NCI-H2171 (cell line): Measurements from ENCODE around the gene MON1A.

Experiments used
- DNase-seq: peaks from one replicate; lab custom pipeline; 2025; lab: John Stamatoyannopoulos, UW

The MON1A gene

GRCh38 chr3:49889296-49889695, 40.3 kb downstream of the MON1A start:
- DNase-seq: no peak

GRCh38 chr3:49886922-49887265, 42.7 kb downstream of the MON1A start:
- DNase-seq: no peak

GRCh38 chr3:49883998-49884397, 45.6 kb downstream of the MON1A start:
- no peak for DNase-seq

GRCh38 chr3:49882166-49882565, 47.4 kb downstream of the MON1A start:
- DNase-seq: no peak

GRCh38 chr3:49880581-49881315, 48.9 kb downstream of the MON1A start:
- peak; percentile 43 for DNase-seq

- DNase-seq: no peak
These were observed 49.9 kb downstream of the MON1A start for GRCh38 chr3:49879721-49880120.

- DNase-seq: no peak
These were observed 50.9 kb downstream of the MON1A start for GRCh38 chr3:49878686-49879085.

GRCh38 chr3:49877716-49878115, 51.9 kb downstream of the MON1A start:
- DNase-seq: peak; percentile 37

GRCh38 chr3:49876567-49876966, 53.0 kb downstream of the MON1A start:
- no peak for DNase-seq

- no peak for DNase-seq
These were observed 56.0 kb downstream of the MON1A start for GRCh38 chr3:49873623-49874022.

GRCh38 chr3:49872801-49873281, 56.8 kb downstream of the MON1A start:
- DNase-seq: no peak

GRCh38 chr3:49871531-49872153, 58.0 kb downstream of the MON1A start:
- no peak for DNase-seq

GRCh38 chr3:49869525-49870126, 60.0 kb downstream of the MON1A start, which contains the start of gene CAMKV:
CAMKV (minus strand) TSS chr3:49869906; CDS start chr3:49862388, 7,518 bp downstream.
- DNase-seq: peak; percentile 53

GRCh38 chr3:49868862-49869466, 60.6 kb downstream of the MON1A start:
- DNase-seq: peak; percentile 16

- DNase-seq: no peak
These were observed 61.7 kb downstream of the MON1A start for GRCh38 chr3:49867871-49868321.

GRCh38 chr3:49867400-49867799, 62.2 kb downstream of the MON1A start:
- no peak for DNase-seq

GRCh38 chr3:49865198-49865784, 64.3 kb downstream of the MON1A start:
- DNase-seq: no peak

GRCh38 chr3:49864505-49864904, 65.1 kb downstream of the MON1A start:
- no peak for DNase-seq

- no peak for DNase-seq
These were observed 69.9 kb downstream of the MON1A start for GRCh38 chr3:49859576-49860305.
